HEK293 (cell line): ENCODE measurements around the gene HPSE2.

Experiments
- CTCF ChIA-PET: fragments of 350-600 bp; formaldehyde crosslinking; extraction: SDS; loops from one replicate; lab custom pipeline; 2021; ENCODE audit warnings: antibody characterized with exemption; lab: Yijun Ruan, JAX
- POLR2A ChIA-PET: fragments of 300-600 bp; formaldehyde crosslinking; extraction: SDS; loops from one replicate; lab custom pipeline; 2020; ENCODE audit warnings: antibody characterized with exemption, inconsistent platforms; lab: Yijun Ruan, JAX
- H3K27ac ChIP-seq: fragments of 200-500 bp; sonication (Bioruptor generic); 2 replicates; pipeline ENCODE4 v1.5.1; 2014; ENCODE audit warnings: low read depth, low read length, control low read depth, inconsistent platforms; ENCODE audit errors: extremely low read depth
- H3K36me3 ChIP-seq, 2 experiments: fragments of 200-500 bp in 1 of 2; sonication (Bioruptor generic) in 1 of 2; 1 replicate in 1 of 2; 2 replicates in 1 of 2; pipeline ENCODE4 v1.5.1; 2014 to 2017; ENCODE audit warnings: inconsistent platforms in 2 of 2, low read length in 2 of 2; ENCODE audit not compliant: control insufficient read depth in 2 of 2, insufficient read depth in 1 of 2
- H3K4me1 ChIP-seq: fragments of 200-500 bp; sonication (Bioruptor generic); 2 replicates; pipeline ENCODE4 v1.5.1; 2014; ENCODE audit warnings: mild to moderate bottlenecking, low read length, inconsistent platforms; ENCODE audit not compliant: control insufficient read depth, insufficient read depth
- H3K4me3 ChIP-seq: 2 replicates; pipeline ENCODE4 v1.5.1; 2011; ENCODE audit warnings: low read depth, mild to moderate bottlenecking, control low read depth, low read length, moderate library complexity
- H3K9me3 ChIP-seq: fragments of 200-500 bp; sonication (Bioruptor generic); 2 replicates; pipeline ENCODE4 v1.5.1; 2014; ENCODE audit warnings: low read depth, low read length, inconsistent platforms; ENCODE audit not compliant: control insufficient read depth, insufficient read depth
- KLF1 ChIP-seq: fragments of 450-650 bp; formaldehyde crosslinking; IDR thresholded peaks from 2 replicates; pipeline ENCODE4 v1.5.1; 2016; ENCODE audit warnings: missing biosample characterization, missing genetic modification characterization
- PRDM1 ChIP-seq: fragments of 450-650 bp; formaldehyde crosslinking; IDR thresholded peaks from 2 replicates; pipeline ENCODE4; 2016; ENCODE audit warnings: missing biosample characterization, missing genetic modification characterization
- REPIN1 ChIP-seq: fragments of 450-650 bp; formaldehyde crosslinking; IDR thresholded peaks from 2 replicates; pipeline ENCODE4 v1.5.1; 2017; ENCODE audit warnings: missing biosample characterization, missing genetic modification characterization, low read depth
- ZEB2 ChIP-seq: fragments of 450-650 bp; formaldehyde crosslinking; IDR thresholded peaks from 2 replicates; pipeline ENCODE4 v1.5.1; 2016; ENCODE audit warnings: missing biosample characterization, missing genetic modification characterization
- ZFP69B ChIP-seq: fragments of 450-650 bp; formaldehyde crosslinking; IDR thresholded peaks from 2 replicates; pipeline ENCODE4 v1.5.1; 2016; ENCODE audit warnings: missing biosample characterization, missing genetic modification characterization
- ZNF114 ChIP-seq: fragments of 450-650 bp; formaldehyde crosslinking; IDR thresholded peaks from 2 replicates; pipeline ENCODE4 v1.5.0; 2017; ENCODE audit warnings: missing biosample characterization, missing genetic modification characterization
- ZNF239 ChIP-seq: fragments of 450-650 bp; formaldehyde crosslinking; IDR thresholded peaks from 2 replicates; pipeline ENCODE4 v1.5.1; 2016; ENCODE audit warnings: missing biosample characterization, missing genetic modification characterization
- ZNF248 ChIP-seq: fragments of 450-650 bp; formaldehyde crosslinking; IDR thresholded peaks from 2 replicates; pipeline ENCODE4 v1.5.1; 2017; ENCODE audit warnings: missing biosample characterization, missing genetic modification characterization
- ZNF311 ChIP-seq: fragments of 450-650 bp; formaldehyde crosslinking; IDR thresholded peaks from 2 replicates; pipeline ENCODE4 v1.5.1; 2017; ENCODE audit warnings: missing biosample characterization, missing genetic modification characterization, borderline replicate concordance
- ZNF416 ChIP-seq: fragments of 450-650 bp; formaldehyde crosslinking; IDR thresholded peaks from 2 replicates; pipeline ENCODE4 v1.5.1; 2016; ENCODE audit warnings: missing biosample characterization, missing genetic modification characterization
- ZNF501 ChIP-seq: fragments of 450-650 bp; formaldehyde crosslinking; IDR thresholded peaks from 2 replicates; pipeline ENCODE4 v1.5.1; 2016; ENCODE audit warnings: missing biosample characterization, missing genetic modification characterization
- ZNF529 ChIP-seq: fragments of 450-650 bp; formaldehyde crosslinking; IDR thresholded peaks from 2 replicates; pipeline ENCODE4 v1.5.1; 2017; ENCODE audit warnings: missing genetic modification characterization, missing biosample characterization; ENCODE audit not compliant: insufficient replicate concordance
- ZNF558 ChIP-seq: fragments of 450-650 bp; formaldehyde crosslinking; IDR thresholded peaks from 2 replicates; pipeline ENCODE4 v1.5.1; 2016; ENCODE audit warnings: missing biosample characterization, missing genetic modification characterization
- ZNF664 ChIP-seq: fragments of 450-650 bp; formaldehyde crosslinking; IDR thresholded peaks from 2 replicates; pipeline ENCODE4 v1.5.1; 2016; ENCODE audit warnings: missing biosample characterization, missing genetic modification characterization
- ZNF768 ChIP-seq: fragments of 450-650 bp; formaldehyde crosslinking; IDR thresholded peaks from 2 replicates; pipeline ENCODE4 v1.5.1; 2018; ENCODE audit warnings: missing biosample characterization, mild to moderate bottlenecking, missing genetic modification characterization
- TF ChIP-seq, protein P1 (sequence below): fragments of 450-650 bp; formaldehyde crosslinking; IDR thresholded peaks from 2 replicates; pipeline ENCODE4 v1.5.1; 2016; ENCODE audit warnings: missing biosample characterization, missing genetic modification characterization, low read depth
- TF ChIP-seq, protein P2 (sequence below): fragments of 450-650 bp; formaldehyde crosslinking; IDR thresholded peaks from 2 replicates; pipeline ENCODE4 v1.5.1; 2016; ENCODE audit warnings: missing biosample characterization, missing genetic modification characterization
- TF ChIP-seq, protein P3 (sequence below): fragments of 450-650 bp; IDR thresholded peaks from 2 replicates; pipeline ENCODE4 v1.5.1; 2018; ENCODE audit warnings: missing biosample characterization, mild to moderate bottlenecking, missing genetic modification characterization
- TF ChIP-seq, protein P4 (sequence below): fragments of 450-650 bp; formaldehyde crosslinking; IDR thresholded peaks from 2 replicates; pipeline ENCODE4 v1.5.1; 2016; ENCODE audit warnings: missing biosample characterization, missing genetic modification characterization

The HPSE2 gene

DNA sequence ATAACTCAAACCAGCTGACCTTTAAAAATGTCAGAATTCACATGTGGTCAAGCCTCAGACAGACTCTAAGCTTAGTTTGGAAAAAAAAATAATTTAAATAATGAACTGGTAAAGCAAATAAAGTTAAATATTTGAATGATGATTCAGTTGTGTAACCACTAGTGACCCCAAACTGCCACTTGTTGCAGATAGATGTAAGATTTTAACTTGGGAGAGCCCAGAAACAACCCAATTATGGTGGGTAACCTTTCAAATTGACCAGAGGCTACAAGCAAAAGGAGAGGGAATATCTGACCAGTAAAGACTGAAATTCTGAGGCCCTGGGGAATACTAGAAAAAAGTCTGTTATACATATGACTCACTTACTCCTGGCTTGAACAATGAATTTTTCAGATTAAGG lies 268.1 kb downstream of the HPSE2 start:
- no peak for TF ChIP-seq ZEB2 (tag by site-specific recombination)
- no peak for TF ChIP-seq ZNF664 (tag by site-specific recombination)
- no peak for TF ChIP-seq PRDM1 (tag by site-specific recombination)
- no peak for TF ChIP-seq ZFP69B
- TF ChIP-seq ZNF529 = no peak
- ChIA-PET POLR2A (no interaction called here), CTCF (interaction anchor here (0.7 kb wide), 1 partner anchor 75 kb away, joined by 4 read pairs; no protein-coding TSS in a partner anchor)
- no peaks in the 10 kb centered on the region for H3K4me1 ChIP-seq
- no peaks in the 10 kb centered on the region for H3K36me3 ChIP-seq
- no peak overlapping the region for H3K4me3 ChIP-seq
- H3K9me3 ChIP-seq = no peaks in the 10 kb centered on the region
- no peak overlapping the region for H3K27ac ChIP-seq

DNA sequence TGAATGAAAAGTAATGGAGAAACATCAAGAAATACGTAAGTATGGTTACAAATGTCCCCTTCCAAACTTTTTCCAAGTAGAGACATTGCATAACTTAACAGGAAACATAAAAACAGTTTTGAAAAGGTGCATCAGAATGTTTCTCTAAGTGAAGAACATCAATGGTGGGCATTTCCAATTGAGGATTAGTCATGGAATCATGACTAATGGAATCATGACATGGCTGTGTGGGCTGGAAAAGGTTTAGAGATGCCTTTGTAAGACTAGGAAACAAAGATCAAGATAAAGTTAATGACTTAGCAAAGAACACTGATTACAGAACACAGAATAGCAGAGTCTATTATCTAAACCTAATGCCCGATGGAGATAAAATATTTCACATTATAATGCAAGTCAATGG lies 272.0 kb downstream of the HPSE2 start:
- Histone ChIP-seq H3K4me3 (no peak overlapping the region), H3K36me3 (no peaks in the 10 kb centered on the region), H3K9me3 (no peaks in the 10 kb centered on the region), H3K27ac (no peak overlapping the region), H3K4me1 (0 out of 2 replicates have a peak, but pooled peaks cover 2% of the 10 kb centered on the region)
- CTCF ChIA-PET = no interaction called here
- TF ChIP-seq ZNF114 (tag by site-specific recombination) (no peak), ZNF768 (no peak), REPIN1 (tag by site-specific recombination) (no peak)
- TF ChIP-seq, protein P1, sequence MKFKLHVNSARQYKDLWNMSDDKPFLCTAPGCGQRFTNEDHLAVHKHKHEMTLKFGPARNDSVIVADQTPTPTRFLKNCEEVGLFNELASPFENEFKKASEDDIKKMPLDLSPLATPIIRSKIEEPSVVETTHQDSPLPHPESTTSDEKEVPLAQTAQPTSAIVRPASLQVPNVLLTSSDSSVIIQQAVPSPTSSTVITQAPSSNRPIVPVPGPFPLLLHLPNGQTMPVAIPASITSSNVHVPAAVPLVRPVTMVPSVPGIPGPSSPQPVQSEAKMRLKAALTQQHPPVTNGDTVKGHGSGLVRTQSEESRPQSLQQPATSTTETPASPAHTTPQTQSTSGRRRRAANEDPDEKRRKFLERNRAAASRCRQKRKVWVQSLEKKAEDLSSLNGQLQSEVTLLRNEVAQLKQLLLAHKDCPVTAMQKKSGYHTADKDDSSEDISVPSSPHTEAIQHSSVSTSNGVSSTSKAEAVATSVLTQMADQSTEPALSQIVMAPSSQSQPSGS (tag by site-specific recombination) = no peak
- POLR2A ChIA-PET = no interaction called here

DNA sequence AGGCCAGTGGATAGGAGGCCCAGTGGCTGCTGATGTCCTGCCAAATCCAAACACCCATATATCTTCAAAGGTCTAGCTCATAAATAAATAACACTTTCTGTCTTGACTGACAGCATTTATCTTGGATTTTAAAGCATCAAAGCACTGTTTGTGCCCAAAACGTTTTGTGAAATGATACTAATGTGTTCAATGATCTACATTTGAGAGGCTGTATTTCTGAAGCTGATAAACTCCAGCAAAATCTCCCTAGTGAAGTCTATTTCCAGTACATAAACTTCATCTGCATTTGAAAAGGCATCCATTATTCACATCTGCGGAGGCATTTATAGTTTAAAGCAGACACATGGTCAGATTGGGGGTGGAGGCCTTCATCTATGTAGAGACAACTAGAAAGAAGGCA lies 276.3 kb downstream of the HPSE2 start:
- CTCF ChIA-PET = interaction anchor here (0.8 kb wide), 1 partner anchor 9 kb away, joined by 4 read pairs; no protein-coding TSS in a partner anchor
- no peak overlapping the region for H3K27ac ChIP-seq
- POLR2A ChIA-PET = no interaction called here
- H3K4me1 ChIP-seq = 0 out of 2 replicates have a peak, but pooled peaks cover 2% of the 10 kb centered on the region
- H3K4me3 ChIP-seq = no peak overlapping the region
- H3K9me3 ChIP-seq = no peaks in the 10 kb centered on the region
- TF ChIP-seq ZEB2 (tag by site-specific recombination) = no peak
- TF ChIP-seq KLF1 (tag by site-specific recombination) = no peak
- TF ChIP-seq ZNF311 (tag by site-specific recombination) = no peak
- TF ChIP-seq ZNF248 = no peak
- no peaks in the 10 kb centered on the region for H3K36me3 ChIP-seq

DNA sequence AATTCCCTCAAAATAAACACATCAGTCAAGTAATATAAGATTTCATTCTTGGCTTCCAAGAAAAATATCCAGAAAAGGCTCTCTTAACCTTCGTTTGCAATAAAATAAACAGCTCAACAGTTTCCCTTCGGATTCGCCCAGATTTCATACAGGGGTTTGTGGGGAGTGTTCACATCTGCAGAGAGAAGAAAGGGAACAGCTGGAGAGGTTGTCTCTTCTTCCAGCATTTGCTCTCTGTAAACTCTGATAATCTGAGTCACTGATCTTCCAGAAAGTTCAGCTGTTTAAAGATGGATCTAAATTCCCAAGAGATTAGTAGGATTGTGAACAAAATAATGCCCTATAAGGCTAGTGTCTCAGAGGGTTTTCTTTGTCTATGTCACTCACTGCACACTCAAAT lies 277.9 kb downstream of the HPSE2 start:
- Histone ChIP-seq H3K27ac (no peak overlapping the region), H3K36me3 (no peaks in the 10 kb centered on the region), H3K9me3 (no peaks in the 10 kb centered on the region), H3K4me1 (0 out of 2 replicates have a peak, but pooled peaks cover 2% of the 10 kb centered on the region), H3K4me3 (no peak overlapping the region)
- CTCF ChIA-PET = no interaction called here
- POLR2A ChIA-PET = no interaction called here
- TF ChIP-seq ZNF558 (tag by site-specific recombination) (no peak), ZNF239 (tag by site-specific recombination) (no peak), ZNF416 (tag by site-specific recombination) (no peak), ZFP69B (no peak), ZNF501 (no peak)
- TF ChIP-seq, protein P2, sequence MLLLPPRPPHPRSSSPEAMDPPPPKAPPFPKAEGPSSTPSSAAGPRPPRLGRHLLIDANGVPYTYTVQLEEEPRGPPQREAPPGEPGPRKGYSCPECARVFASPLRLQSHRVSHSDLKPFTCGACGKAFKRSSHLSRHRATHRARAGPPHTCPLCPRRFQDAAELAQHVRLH = no peak
- TF ChIP-seq, protein P3, sequence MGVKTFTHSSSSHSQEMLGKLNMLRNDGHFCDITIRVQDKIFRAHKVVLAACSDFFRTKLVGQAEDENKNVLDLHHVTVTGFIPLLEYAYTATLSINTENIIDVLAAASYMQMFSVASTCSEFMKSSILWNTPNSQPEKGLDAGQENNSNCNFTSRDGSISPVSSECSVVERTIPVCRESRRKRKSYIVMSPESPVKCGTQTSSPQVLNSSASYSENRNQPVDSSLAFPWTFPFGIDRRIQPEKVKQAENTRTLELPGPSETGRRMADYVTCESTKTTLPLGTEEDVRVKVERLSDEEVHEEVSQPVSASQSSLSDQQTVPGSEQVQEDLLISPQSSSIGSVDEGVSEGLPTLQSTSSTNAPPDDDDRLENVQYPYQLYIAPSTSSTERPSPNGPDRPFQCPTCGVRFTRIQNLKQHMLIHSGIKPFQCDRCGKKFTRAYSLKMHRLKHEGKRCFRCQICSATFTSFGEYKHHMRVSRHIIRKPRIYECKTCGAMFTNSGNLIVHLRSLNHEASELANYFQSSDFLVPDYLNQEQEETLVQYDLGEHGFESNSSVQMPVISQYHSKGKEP (tag by site-specific recombination) = no peak
- TF ChIP-seq, protein P4, sequence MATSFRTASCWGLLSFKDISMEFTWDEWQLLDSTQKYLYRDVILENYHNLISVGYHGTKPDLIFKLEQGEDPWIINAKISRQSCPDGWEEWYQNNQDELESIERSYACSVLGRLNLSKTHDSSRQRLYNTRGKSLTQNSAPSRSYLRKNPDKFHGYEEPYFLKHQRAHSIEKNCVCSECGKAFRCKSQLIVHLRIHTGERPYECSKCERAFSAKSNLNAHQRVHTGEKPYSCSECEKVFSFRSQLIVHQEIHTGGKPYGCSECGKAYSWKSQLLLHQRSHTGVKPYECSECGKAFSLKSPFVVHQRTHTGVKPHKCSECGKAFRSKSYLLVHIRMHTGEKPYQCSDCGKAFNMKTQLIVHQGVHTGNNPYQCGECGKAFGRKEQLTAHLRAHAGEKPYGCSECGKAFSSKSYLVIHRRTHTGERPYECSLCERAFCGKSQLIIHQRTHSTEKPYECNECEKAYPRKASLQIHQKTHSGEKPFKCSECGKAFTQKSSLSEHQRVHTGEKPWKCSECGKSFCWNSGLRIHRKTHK (tag by site-specific recombination) = no peak
